NCI-H2227 treated with DMSO at 0.1 percent for 48 hours (cell line): ENCODE data around the gene GALNT2.

Experiments used
- DNase-seq: peaks from one replicate; lab custom pipeline; 2025; lab: John Stamatoyannopoulos, UW

Gene GALNT2

GRCh38 chr1:230208619-230209261 is 141.7 kb downstream of the GALNT2 start:
- DNase-seq: no peak

GRCh38 chr1:230210326-230210980 is 143.4 kb downstream of the GALNT2 start:
- DNase-seq: no peak

GRCh38 chr1:230210981-230211336 is 143.9 kb downstream of the GALNT2 start:
- no peak for DNase-seq

GRCh38 chr1:230211436-230212145 is 144.6 kb downstream of the GALNT2 start:
- no peak for DNase-seq

GRCh38 chr1:230212405-230212936 is 145.4 kb downstream of the GALNT2 start:
- DNase-seq: no peak

- no peak for DNase-seq
Measured at GRCh38 chr1:230215031-230215430, 148.0 kb downstream of the GALNT2 start.

- no peak for DNase-seq
Measured at GRCh38 chr1:230215529-230215928, 148.5 kb downstream of the GALNT2 start.

GRCh38 chr1:230216896-230217295 is 149.9 kb downstream of the GALNT2 start:
- no peak for DNase-seq

- DNase-seq: no peak
Measured at GRCh38 chr1:230218667-230219066, 151.6 kb downstream of the GALNT2 start.

- no peak for DNase-seq
Measured at GRCh38 chr1:230219174-230220067, 152.4 kb downstream of the GALNT2 start.

- no peak for DNase-seq
Measured at GRCh38 chr1:230220478-230220877, 153.4 kb downstream of the GALNT2 start.

GRCh38 chr1:230220907-230221306 is 153.9 kb downstream of the GALNT2 start:
- no peak for DNase-seq

GRCh38 chr1:230222678-230223077 is 155.6 kb downstream of the GALNT2 start:
- DNase-seq: no peak

GRCh38 chr1:230224101-230224960 is 157.3 kb downstream of the GALNT2 start:
- no peak for DNase-seq

- no peak for DNase-seq
Measured at GRCh38 chr1:230226007-230226800, 159.2 kb downstream of the GALNT2 start.

GRCh38 chr1:230226814-230227213 is 159.8 kb downstream of the GALNT2 start:
- no peak for DNase-seq

- DNase-seq: no peak
Measured at GRCh38 chr1:230228236-230228897, 161.3 kb downstream of the GALNT2 start.

- DNase-seq: no peak
Measured at GRCh38 chr1:230230273-230230672, 163.2 kb downstream of the GALNT2 start.

GRCh38 chr1:230230948-230231773 is 164.1 kb downstream of the GALNT2 start:
- DNase-seq: no peak
